Peyer's patch (tissue), 4 donors: Measurements from ENCODE around the gene SHB.

Source experiments
- POLR2A ChIP-seq, 2 donors: fragments of 450-650 bp; IDR thresholded peaks; one replicate each; pipeline ENCODE4 v1.5.1; 2017; ENCODE audit warnings: antibody characterized with exemption in 2 of 2, mild to moderate bottlenecking in 2 of 2, moderate library complexity in 2 of 2
- TF ChIP-seq, protein P1 (sequence below), 6 experiments: fragments of 450-650 bp in 4 of 6; fragments of 200-600 bp in 2 of 6; sonication (generic) in 1 of 6; IDR thresholded peaks; one replicate each; pipeline ENCODE4 v1.5.1; 2017 to 2019; ENCODE audit warnings: antibody characterized with exemption in 6 of 6, mild to moderate bottlenecking in 3 of 6, moderate library complexity in 1 of 6

GRCh38 chr9:37969558-37970300 lies 99.3 kb downstream of the SHB start:
- TF ChIP-seq, protein P1, sequence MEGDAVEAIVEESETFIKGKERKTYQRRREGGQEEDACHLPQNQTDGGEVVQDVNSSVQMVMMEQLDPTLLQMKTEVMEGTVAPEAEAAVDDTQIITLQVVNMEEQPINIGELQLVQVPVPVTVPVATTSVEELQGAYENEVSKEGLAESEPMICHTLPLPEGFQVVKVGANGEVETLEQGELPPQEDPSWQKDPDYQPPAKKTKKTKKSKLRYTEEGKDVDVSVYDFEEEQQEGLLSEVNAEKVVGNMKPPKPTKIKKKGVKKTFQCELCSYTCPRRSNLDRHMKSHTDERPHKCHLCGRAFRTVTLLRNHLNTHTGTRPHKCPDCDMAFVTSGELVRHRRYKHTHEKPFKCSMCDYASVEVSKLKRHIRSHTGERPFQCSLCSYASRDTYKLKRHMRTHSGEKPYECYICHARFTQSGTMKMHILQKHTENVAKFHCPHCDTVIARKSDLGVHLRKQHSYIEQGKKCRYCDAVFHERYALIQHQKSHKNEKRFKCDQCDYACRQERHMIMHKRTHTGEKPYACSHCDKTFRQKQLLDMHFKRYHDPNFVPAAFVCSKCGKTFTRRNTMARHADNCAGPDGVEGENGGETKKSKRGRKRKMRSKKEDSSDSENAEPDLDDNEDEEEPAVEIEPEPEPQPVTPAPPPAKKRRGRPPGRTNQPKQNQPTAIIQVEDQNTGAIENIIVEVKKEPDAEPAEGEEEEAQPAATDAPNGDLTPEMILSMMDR (IDR thresholded peaks at IDR 0.05), result no peak
- TF ChIP-seq POLR2A (IDR thresholded peaks at IDR 0.05), result no peak
